ENCODE data around the gene BCKDHB.

BCKDHB gene

GRCh38 chr6:80338201-80338836, 231.8 kb downstream of the BCKDHB start:
- peak in 1 of 3 experiments; percentile 37 for DNase-seq

GRCh38 chr6:80339421-80339820, 232.9 kb downstream of the BCKDHB start:
- no peak for DNase-seq

- DNase-seq = no peak
These were observed 233.8 kb downstream of the BCKDHB start for GRCh38 chr6:80340280-80340679.

- DNase-seq = no peak
These were observed 234.2 kb downstream of the BCKDHB start for GRCh38 chr6:80340686-80341085.

GRCh38 chr6:80341330-80341729, 234.9 kb downstream of the BCKDHB start:
- no peak for DNase-seq

- DNase-seq = no peak
These were observed 237.0 kb downstream of the BCKDHB start for GRCh38 chr6:80343511-80343910.

- no peak for DNase-seq
These were observed 240.6 kb downstream of the BCKDHB start for GRCh38 chr6:80347101-80347500.

- DNase-seq = no peak
These were observed 241.8 kb downstream of the BCKDHB start for GRCh38 chr6:80348263-80348662.

GRCh38 chr6:80356000-80356399, 249.5 kb downstream of the BCKDHB start:
- DNase-seq = no peak

- DNase-seq = no peak
These were observed 250.1 kb downstream of the BCKDHB start for GRCh38 chr6:80356545-80356944.

- no peak for DNase-seq
These were observed 250.6 kb downstream of the BCKDHB start for GRCh38 chr6:80357081-80357480.

GRCh38 chr6:80357674-80358073, 251.2 kb downstream of the BCKDHB start:
- DNase-seq = no peak

- DNase-seq = no peak
These were observed 257.1 kb downstream of the BCKDHB start for GRCh38 chr6:80363501-80364122.

GRCh38 chr6:80364149-80364548, 257.7 kb downstream of the BCKDHB start:
- no peak for DNase-seq

GRCh38 chr6:80366051-80366450, 259.6 kb downstream of the BCKDHB start:
- no peak for DNase-seq

- DNase-seq = peak; percentile 15 to 30 (median 29)
These were observed 260.2 kb downstream of the BCKDHB start for GRCh38 chr6:80366714-80367113.

- DNase-seq = no peak
These were observed 269.9 kb downstream of the BCKDHB start for GRCh38 chr6:80376411-80376810.

GRCh38 chr6:80380566-80380965, 274.1 kb downstream of the BCKDHB start:
- no peak for DNase-seq

GRCh38 chr6:80382811-80383210, 276.3 kb downstream of the BCKDHB start:
- DNase-seq = no peak

- no peak for DNase-seq
These were observed 282.0 kb downstream of the BCKDHB start for GRCh38 chr6:80388507-80388906.
